Smooth muscle cell (in vitro differentiated cells): ENCODE data around the gene ITGA6. TPM values are rescaled to one million over a fixed set of nuclear protein-coding genes. Genes with fewer than 3 reads are reported as not detected.
A peak's percentile ranks its signal among the peaks of the same experiment; 100 is the strongest.

ENCODE experiments used
- DNase-seq: peaks from one replicate; lab custom pipeline; 2025; ENCODE audit not compliant: unreplicated experiment; lab: John Stamatoyannopoulos, UW
- H2AFZ ChIP-seq: fragments of 200-600 bp; sonication (generic); 2 replicates; pipeline ENCODE4 v1.6.0; 2016; ENCODE audit warnings: antibody characterized with exemption, low read depth, mild to moderate bottlenecking
- H3F3A ChIP-seq: fragments of 200-600 bp; sonication (generic); 2 replicates; pipeline ENCODE4 v1.6.0; 2017; ENCODE audit warnings: antibody characterized with exemption, low read depth
- H3K27ac ChIP-seq: fragments of 200-600 bp; sonication (generic); 2 replicates; pipeline ENCODE4 v1.5.1; 2016; ENCODE audit warnings: low read depth, mild to moderate bottlenecking
- H3K27me3 ChIP-seq: fragments of 200-600 bp; sonication (generic); 2 replicates; pipeline ENCODE4 v1.6.1; 2016; ENCODE audit warnings: low read depth, mild to moderate bottlenecking
- H3K36me3 ChIP-seq: fragments of 200-600 bp; sonication (generic); 2 replicates; pipeline ENCODE4 v1.5.1; 2016; ENCODE audit warnings: low read depth
- H3K4me1 ChIP-seq: fragments of 200-600 bp; sonication (generic); 2 replicates; pipeline ENCODE4 v1.5.1; 2016; ENCODE audit warnings: low read depth
- H3K4me2 ChIP-seq: fragments of 200-600 bp; sonication (generic); 2 replicates; pipeline ENCODE4 v1.6.0; 2016; ENCODE audit warnings: mild to moderate bottlenecking
- H3K4me3 ChIP-seq: fragments of 200-600 bp; sonication (generic); 2 replicates; pipeline ENCODE4 v1.5.1; 2016; ENCODE audit warnings: mild to moderate bottlenecking
- H3K79me2 ChIP-seq: fragments of 200-600 bp; sonication (generic); 2 replicates; pipeline ENCODE4 v1.6.0; 2016; ENCODE audit warnings: low read depth, mild to moderate bottlenecking
- H3K9ac ChIP-seq: fragments of 200-600 bp; sonication (generic); 2 replicates; pipeline ENCODE4 v1.6.0; 2016; ENCODE audit warnings: low read depth
- H3K9me3 ChIP-seq: fragments of 200-600 bp; sonication (generic); replicated peaks from 2 replicates; pipeline ENCODE4 v1.5.1; 2016; ENCODE audit warnings: low read depth
- H4K20me1 ChIP-seq: fragments of 200-600 bp; sonication (generic); 2 replicates; pipeline ENCODE4 v1.6.0; 2016; ENCODE audit warnings: low read depth
- CTCF ChIP-seq: fragments of 200-600 bp; sonication (generic); IDR thresholded peaks from 2 replicates; pipeline ENCODE4 v1.5.1; 2017; ENCODE audit warnings: borderline replicate concordance, mild to moderate bottlenecking, antibody characterized with exemption; ENCODE audit not compliant: insufficient read depth, poor library complexity, severe bottlenecking
- WGBS: methylation state at CpG from one replicate; pipeline ENCODE4 v1.1.7; 2016; ENCODE audit warnings: low lambda C conversion rate; 5-methylcytosine and 5-hydroxymethylcytosine counted together
- polyA plus RNA-seq: library from polyadenylated mRNA; unstranded; fragments of >200 nt; fragmentation: Nextera tagmentation; extraction: Ambion mirVana; gene quantifications from 2 replicates; pipeline ENCODE4 v1.2.1, GENCODE V29; 2016
- total RNA-seq: library from RNA; depleted of rRNA; stranded (reverse); fragments of >200 nt; gene quantifications from 2 replicates; pipeline ENCODE4 v1.2.3, GENCODE V29; 2014

Gene ITGA6
- total and polyA plus RNA-seq, 2 experiments from 2014 or later, result 11.8 to 198 TPM

GRCh38 chr2:172445851-172446250 lies 18.5 kb downstream of the ITGA6 start:
- H3K36me3 ChIP-seq, result no peaks in the 10 kb centered on the region
- WGBS, result 75% methylated on average over 1 of the region's 1 CpG
- H3K4me3 ChIP-seq, result no peak overlapping the region
- H3F3A ChIP-seq, result peaks cover under 1% of the 10 kb centered on the region
- no peaks in the 10 kb centered on the region for H4K20me1 ChIP-seq
- no peak for TF ChIP-seq CTCF
- H3K9ac ChIP-seq, result no peak overlapping the region
- peaks cover 12% of the 10 kb centered on the region for H3K4me1 ChIP-seq
- DNase-seq, result no peak
- H3K79me2 ChIP-seq, result peaks cover 16% of the 10 kb centered on the region
- H2AFZ ChIP-seq, result no peak overlapping the region
- no peak overlapping the region for H3K4me2 ChIP-seq
- H3K27me3 ChIP-seq, result no peaks in the 10 kb centered on the region
- H3K9me3 ChIP-seq, result no peaks in the 10 kb centered on the region
- no peak overlapping the region for H3K27ac ChIP-seq

- no peaks in the 10 kb centered on the region for H4K20me1 ChIP-seq
- no peak for TF ChIP-seq CTCF
- no peak overlapping the region for H3K9ac ChIP-seq
- H3K27me3 ChIP-seq, result no peaks in the 10 kb centered on the region
- no peak overlapping the region for H2AFZ ChIP-seq
- no peaks in the 10 kb centered on the region for H3K9me3 ChIP-seq
- no peak overlapping the region for H3K4me2 ChIP-seq
- no peak overlapping the region for H3K4me3 ChIP-seq
- WGBS, result 85% methylated on average over 6 of the region's 6 CpGs
- no peaks in the 10 kb centered on the region for H3F3A ChIP-seq
- H3K36me3 ChIP-seq, result no peaks in the 10 kb centered on the region
- no peak for DNase-seq
- no peak overlapping the region for H3K27ac ChIP-seq
- peaks cover 16% of the 10 kb centered on the region for H3K79me2 ChIP-seq
- peaks cover 5% of the 10 kb centered on the region for H3K4me1 ChIP-seq
Observed at GRCh38 chr2:172446474-172447063, 19.2 kb downstream of the ITGA6 start.

GRCh38 chr2:172447811-172448493 lies 20.6 kb downstream of the ITGA6 start:
- H3K9ac ChIP-seq, result peak overlapping the region; percentile 28
- peaks cover 3% of the 10 kb centered on the region for H3K4me1 ChIP-seq
- 73% methylated on average over 5 of the region's 5 CpGs for WGBS
- DNase-seq, result no peak
- no peaks in the 10 kb centered on the region for H4K20me1 ChIP-seq
- peak overlapping the region; percentile 76 for H3K27ac ChIP-seq
- H3K4me2 ChIP-seq, result no peak overlapping the region
- no peaks in the 10 kb centered on the region for H3K36me3 ChIP-seq
- no peak overlapping the region for H3K4me3 ChIP-seq
- no peaks in the 10 kb centered on the region for H3K9me3 ChIP-seq
- no peak overlapping the region for H2AFZ ChIP-seq
- H3K79me2 ChIP-seq, result peaks cover 16% of the 10 kb centered on the region
- no peaks in the 10 kb centered on the region for H3F3A ChIP-seq
- TF ChIP-seq CTCF, result no peak
- no peaks in the 10 kb centered on the region for H3K27me3 ChIP-seq
